Stimulated activated CD4-positive, alpha-beta T cell treated with anti-CD3 and anti-CD28 coated beads, Interleukin-4, amount 100 ng/mL, for 24 hours (primary cell): Measurements from ENCODE around the gene PLVAP.
"Not testable (repeated sequence)": the region's sequence is repeated elsewhere in the genome, so short reads cannot be mapped to it uniquely, and the experiment has no call there.

ENCODE experiments used
- DNase-seq: peaks from one replicate; pipeline ENCODE4 v3.0.0-alpha.2; 2020

The PLVAP gene

DNA sequence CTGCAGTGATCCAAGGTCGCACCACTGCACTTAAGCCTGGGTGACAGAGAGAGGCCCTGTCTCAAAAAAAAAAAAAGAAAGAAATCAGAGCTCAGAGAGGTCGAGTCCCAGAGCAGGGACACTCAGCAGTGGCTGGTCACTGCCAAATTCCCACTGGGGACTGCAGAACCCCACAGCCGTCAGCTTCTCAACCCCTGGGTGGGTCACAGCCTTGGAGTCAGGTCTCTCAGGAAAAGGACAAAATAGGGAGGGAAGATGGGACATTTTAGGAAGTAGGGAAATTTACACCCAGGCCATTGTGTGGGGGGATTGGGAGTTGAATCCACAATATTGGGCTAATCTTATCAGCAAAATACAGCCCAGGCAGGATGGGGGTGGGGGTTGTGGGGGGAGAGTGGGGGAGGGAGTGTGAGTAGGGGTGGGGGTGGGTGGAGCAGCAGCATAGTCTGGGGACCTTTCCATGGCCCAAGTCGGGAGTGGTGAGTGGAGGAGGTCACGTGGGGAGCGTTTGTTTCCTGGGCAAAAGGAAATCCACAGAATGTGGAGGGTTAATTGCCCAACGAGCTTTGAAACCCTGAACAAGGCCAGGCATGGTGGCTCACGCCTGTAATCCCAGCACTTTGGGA lies 21.9 kb upstream of the PLVAP start:
- no peak for DNase-seq

DNA sequence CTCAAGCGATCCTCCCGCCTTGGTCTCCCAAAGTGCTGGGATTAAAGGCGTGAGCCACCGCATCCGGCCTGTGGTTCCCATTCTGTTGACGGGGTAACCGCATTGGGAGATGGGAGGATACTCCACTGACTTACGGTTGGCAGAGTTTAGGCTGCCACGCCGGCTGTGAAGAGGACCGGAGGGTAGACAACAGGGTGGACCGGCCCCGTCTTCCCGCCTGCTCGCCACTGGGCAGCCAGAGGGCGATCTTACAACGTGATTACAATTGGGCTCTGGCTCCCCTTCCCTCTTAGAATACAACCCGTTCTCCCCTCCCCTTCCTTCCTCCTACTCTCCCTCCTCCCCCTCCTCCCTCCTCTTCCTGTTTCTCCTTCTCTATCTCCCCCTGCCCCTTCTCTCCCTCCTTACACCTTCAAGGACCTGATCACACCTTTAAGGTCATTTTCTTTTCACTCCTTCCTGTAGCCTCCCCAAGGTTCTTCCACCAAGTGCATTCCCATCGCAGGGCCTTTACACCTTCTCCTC lies 17.8 kb upstream of the PLVAP start:
- DNase-seq: peak; percentile 82

DNA sequence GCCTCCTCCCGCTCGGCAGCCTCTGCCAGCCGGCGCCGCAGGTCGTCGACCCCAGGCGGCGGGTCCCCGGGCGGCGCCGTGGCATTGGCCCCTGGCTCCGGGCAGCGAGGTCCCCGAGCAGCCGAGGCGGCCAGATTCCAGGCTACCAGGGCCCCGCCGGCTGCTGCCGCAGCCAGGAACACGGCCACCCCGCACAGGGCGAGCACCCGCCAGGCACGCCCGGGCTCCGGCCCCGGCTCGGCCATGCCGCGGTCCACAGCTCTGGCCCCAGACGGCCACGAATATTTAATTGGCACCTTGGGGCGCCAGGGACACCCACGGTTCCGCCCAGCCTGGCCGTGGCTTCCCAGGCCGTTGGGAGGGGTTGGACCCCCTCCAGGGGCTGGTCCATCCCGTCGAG lies 16.8 kb upstream of the PLVAP start, which contains the start of gene CCDC194:
Gene CCDC194, minus strand, starts transcription at position 283 of the 400 bp plus-strand sequence. Its CDS starts 38 bp downstream, at position 245.
- DNase-seq: no peak

DNA sequence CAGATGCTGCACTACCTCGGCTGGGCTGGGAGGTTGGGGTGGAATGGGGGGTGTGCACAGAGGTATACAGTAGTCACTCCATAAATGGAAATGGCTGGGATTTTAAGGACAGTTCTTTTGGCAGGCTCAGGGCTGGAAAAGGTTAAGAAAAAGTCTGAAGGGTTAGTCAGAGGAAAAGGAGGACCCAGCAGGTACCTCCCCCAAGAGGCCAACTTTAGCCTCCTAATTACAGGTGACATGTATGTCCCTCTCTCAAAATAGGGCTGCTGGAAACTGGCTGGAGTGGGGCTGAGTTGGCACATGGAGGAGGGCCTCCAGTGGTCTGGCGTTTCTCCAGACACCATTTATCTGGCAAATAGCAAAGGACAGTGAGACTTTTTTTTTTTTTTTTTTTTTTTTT lies 15.9 kb upstream of the PLVAP start:
- no peak for DNase-seq

DNA sequence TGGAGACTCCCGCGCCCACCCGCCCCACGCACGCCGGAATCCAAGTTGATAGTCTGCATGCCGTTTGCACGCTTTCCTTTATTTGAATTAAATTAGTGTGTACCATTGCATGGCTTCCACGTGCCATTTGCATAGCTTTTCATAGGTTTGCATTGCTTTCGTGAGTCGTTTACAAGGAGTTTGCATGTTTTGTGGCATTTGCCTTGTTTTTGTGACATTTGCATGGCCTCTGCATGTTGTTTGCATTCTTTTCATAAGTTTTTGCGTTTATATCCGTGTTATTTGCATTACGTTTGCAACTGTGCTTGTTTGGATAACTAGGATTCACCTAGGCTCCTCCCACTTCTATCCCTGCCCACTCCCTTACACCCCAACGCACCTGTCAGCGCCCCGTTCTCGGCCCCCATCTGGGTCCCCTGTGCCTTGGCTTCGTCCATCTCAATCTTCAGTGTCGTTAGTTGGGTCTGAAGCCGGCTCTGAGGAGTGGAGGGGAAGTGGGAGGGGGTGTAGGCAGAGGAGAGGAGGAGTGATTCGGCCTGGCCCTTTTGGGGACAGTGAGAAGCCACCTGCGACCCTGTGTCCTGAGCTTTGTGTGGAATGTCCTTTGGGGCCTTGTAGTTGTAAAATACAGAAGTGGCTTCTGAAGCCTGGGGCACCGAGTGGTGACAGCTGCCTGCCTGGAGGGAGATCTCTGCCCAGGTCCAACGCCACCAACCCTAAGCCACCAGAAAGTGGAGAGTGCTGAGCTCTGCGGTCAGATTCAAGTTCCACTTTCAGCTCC lies 14.4 kb upstream of the PLVAP start:
- no peak for DNase-seq

DNA sequence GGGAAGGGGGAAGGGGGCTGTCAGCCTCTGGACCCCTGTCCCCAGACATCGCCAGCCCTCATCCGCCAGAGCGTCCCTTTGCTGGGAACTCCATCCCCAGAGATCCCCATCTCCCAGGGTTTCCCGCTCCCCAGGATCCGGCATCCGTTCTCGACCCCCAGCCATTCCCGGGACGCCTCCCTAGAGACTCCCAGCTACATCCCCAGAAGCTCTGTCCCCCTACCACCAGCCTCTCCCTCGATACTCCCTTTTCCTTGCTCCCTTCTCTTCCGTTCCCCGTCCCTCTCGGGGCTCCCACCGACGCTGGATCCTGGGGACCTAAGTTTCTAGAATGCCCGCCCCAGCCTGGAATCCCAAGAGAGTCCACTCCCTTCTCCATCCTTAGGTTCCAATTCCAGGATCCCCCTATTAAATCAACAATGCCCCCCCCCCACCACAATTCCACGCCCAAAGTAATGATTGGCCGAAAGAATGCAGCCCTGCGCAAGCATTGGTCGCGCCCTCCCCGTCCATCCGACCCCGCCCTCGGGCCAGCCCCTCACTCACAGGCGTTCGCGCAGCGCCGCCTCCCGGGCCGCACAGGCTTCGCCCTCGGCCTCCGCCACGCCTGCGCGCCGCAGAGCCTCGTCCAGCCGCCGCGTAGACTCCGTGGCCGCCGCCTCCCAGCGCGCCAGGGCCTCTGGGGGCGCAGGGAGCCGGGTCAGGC lies 13.7 kb upstream of the PLVAP start:
- peak; percentile 93 for DNase-seq

DNA sequence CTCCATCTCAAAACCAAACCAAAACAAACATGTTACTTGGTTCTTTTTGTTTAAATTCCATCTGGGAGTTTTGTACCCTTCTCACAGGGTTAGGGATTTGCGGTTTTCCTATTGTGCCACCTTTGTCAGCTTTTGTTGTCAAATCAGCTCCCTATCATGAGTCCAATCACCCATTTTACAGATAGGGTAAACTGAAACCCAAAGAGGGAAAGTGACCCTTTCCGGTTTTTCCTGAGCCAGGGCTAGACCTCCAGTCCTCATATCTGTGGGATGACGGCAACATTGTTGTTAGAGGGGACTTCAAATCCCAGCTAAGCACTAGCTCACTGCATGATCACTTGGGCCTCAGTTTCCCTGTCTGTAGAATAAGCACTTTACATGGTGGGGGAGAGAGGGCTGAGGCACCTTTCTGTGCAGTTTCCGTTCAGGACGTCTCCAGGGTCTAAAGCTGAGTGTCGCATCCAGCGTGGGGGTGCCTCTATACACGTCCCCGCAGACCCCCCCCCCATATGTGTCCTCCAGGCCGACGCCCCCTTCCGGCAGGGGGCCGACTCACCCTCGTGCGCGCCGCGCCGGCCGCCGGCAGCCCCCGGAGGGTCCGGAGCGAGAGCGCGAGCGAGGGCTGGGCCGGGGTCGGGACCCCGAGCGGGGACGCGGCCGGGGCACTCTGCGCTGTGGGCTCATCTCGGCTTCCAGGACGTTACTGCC lies 13.0 kb upstream of the PLVAP start:
- DNase-seq: no peak

DNA sequence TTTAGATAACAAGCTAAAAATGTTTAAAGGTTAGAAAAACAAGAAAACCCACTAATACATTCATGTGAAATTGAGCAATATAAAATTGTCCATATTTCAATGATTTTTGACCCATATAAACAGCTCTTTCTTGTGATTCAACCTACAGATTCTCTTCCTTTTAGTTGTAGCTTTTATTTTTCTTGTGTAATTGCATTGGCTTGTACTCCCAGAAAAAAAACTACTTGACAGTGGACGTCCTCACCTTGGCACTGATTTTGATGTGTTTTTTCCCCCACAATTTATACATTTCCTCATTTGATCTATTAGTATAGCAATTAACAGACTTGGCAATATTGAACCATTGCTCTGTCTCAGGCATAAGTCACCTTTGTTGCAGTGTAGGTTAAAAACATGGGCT lies 12.1 kb upstream of the PLVAP start:
- DNase-seq: no peak

DNA sequence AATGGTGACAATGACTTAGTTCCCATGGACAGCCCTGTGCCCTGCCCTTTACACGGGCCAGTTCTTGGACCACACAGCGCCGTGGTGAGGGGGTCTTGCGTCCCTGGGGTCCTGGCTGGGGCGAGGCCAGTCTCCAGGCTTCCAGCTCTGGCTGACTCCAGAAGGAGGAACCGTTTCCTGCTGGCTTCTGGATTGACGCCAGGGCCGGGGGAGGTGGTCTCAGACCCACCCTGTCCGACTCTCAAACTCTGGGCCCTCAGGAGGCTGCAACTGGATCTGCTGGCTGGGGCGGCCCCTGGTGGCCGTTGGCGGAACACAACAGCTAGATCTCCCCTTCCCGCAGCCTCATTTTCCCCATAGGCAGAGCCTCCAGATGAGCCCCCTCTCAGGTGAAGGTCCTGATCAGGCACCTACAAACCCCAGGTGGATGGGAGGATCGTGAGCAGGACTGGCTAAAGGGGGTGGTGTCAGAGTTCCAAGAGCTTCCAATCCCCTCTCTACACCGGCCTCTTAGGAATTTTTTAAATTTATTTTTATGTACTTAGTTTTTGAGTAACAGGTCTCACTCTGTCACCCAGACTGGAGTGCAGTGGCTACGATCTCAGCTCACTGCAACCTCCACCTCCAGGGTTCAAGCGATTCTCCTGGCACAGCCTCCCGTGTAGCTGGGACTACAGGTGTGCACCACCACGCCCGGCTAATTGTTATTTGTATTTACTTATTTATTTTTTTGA lies 8.9 kb upstream of the PLVAP start:
- DNase-seq: peak; percentile 68

DNA sequence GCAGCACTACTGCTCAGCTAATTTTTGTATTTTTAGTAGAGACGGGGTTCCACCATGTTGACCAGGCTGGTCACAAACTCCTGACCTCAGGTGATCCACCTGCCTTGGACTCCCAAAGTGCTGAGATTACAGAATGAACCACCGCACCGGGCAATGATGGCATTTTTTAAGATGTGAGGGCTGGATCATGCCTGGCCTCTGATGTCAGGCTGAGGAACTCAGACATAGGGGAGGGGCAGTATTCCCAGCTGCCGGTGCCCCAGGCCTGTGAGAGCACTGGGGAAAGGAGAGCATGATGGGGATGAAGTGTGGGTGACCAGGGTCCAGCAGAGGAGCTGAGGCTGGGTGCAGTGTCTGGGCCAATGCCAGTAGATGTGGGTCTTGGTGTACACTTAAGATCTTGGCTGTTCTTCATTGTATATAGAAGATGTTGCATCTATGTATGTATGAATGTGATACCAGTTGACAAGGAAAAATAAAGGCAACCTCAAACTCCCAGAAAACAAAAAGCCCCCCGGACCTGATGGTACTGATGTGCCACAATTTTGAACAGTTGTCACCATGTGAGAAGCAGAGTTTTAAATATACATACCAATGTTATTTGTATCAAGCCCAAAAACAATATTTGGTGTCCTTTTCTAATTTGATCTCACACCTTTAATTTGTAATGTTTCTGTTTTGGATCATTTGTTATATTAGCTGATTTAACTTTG lies 3.4 kb upstream of the PLVAP start:
- DNase-seq: no peak

DNA sequence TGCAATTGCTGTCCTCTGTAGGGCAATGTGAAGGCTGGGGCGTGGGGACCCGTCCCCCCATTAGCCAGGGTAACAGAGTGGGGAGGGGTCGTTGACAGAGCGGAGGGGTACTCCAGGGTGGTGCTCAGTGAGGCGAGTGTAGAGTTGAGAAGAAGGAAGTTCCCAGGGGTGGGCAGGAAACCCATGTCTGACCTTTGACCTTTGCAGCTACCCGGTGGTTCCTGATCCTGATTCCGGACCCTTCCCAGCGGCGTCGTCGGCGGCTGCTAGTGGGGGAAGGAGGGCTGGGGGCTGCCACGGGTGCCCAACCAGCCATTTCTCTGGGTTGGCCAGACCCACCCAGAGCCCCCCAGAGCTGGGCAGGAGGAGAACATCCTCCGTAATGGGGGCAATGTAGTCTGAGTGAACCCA lies 2.1 kb upstream of the PLVAP start:
- DNase-seq: no peak

DNA sequence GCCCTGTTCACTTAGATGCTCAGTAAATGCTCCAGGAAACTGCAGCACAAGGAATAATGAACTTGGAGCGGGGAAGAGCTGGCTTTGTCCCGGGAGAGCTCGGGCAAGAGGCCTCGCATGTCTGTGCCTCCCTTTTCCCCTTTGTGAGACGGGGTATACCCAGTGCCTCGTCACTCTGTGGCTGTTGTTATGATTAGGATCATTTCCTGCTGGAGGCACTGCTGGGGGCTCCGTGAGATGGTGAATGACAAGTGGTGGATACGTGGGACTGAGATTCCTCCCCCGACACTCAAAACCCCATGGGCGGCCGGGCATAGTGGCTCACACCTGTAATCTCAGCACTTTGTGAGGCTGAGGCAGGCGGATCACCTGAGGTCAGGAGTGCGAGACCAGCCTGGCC lies 1.1 kb upstream of the PLVAP start:
- no peak for DNase-seq

DNA sequence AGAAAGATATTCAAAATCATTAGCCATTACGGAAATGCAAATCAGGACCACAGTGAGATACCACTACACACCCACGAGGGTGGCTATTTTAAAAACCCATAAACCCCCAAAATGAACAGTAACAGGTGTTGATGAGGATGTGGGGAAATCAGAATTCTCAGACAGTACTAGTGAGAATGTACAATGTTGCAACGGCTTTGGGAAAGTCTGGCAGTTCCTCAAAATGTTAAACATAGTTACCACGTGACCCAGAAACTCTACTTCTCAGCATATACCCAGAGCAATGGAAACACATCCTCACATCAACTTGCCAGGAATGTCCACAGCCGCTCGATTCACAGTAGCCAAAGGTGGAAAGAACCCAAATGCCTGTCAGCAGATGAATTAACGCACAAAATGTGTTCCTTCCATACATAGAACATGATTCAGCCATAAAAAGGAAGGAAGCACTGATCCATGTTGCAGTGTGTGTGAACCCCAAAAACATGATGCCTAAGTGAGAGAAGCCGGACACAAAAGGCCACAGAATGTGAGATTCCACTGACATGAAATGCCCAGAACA lies 7.0 kb downstream of the PLVAP start:
- no peak for DNase-seq

DNA sequence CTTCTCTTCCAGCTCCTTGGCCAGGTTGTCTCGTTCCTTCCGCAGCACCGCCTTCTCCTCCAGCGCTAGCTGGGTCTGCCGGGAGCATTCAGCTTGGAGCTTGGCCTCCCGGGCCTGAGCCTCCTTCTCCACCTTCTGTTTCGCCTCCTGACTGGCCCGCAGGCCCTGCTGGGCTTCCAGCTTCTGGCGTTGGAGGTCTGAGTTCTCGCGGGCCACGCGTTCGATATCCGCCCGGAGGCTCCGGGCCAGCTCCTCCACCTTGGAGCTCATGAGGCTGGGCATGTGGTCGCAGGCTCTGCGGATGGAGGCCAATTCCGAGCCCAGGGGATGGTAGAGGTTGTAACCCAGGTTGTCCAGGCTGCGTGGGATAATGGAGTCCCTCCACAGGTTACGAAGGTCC lies 11.8 kb downstream of the PLVAP start:
- no peak for DNase-seq

DNA sequence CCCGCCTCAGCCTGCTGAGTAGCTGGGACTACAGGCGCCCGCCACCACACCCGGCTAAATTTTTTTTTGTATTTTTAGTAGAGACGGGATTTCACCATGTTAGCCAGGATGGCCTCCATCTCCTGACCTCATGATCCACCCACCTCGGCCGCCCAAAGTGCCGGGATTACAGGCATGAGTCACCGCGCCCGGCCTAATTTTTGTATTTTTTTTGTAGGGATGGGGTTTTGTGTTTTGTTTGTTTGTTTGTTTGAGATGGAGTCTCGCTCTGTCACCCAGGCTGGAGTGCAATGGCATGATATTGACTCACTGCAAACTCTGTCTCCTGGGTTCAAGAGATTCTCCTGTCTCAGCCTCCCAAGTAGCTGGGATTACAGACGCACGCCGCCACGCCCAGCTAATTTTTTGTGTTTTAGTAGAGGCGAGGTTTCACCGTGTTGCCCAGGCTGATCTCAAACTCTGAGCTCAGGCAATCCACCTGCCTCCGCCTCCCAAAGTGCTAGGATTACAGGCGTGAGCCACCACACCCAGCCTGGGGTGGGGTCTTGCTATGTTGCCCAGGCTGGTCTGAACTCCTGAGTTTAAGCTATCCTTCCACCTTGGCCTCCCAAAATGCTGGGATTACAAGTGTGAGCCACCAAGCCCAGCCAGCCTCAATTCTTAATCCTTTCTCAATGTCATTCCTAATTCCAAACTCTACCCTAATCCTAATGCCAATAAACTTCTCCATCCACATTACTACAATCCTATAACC lies 13.1 kb downstream of the PLVAP start:
- DNase-seq: not testable (repeated sequence)

DNA sequence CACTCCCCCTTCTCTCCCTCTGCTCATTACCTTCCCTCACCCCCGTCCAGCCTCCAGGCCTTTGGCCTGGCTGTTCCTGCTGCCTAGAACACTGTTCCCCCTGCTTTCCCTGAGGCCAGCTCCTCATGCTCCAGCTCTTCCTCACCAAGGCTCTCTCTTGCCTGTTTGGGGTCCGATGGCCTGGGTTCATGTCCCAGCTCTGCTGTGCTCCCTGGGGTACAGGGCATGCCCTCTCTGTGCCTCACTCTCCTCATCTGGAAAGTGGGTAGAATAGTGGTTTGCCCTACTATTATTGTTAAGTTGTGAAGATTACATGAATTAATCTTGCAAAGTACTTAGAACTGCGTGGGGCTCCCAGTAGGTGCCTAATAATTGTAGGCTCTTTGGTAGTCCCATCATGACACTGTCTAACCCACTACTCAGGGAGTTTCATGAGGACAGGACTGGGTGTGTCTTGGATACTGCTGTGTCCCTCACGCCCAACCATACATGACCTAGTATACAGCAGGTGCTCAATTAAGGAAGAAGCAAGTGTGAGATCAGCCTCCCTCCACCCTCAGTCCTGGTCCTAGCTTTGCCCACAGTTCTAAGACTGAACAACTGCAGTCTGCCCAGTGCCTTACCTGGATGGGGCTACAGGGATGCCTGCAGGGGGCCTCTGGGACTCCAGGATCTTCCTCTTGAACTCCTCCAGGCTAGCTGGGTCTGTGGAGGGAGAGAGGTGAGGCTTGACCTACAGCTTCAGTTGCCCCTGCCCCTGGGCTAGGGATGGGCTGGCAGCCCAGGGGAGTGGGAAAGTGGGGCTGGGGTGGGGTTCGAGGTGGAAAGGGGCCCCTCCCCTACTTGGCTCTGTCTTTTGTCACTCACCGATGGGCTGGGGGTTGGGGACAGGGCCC lies 17.0 kb downstream of the PLVAP start:
- DNase-seq: no peak

DNA sequence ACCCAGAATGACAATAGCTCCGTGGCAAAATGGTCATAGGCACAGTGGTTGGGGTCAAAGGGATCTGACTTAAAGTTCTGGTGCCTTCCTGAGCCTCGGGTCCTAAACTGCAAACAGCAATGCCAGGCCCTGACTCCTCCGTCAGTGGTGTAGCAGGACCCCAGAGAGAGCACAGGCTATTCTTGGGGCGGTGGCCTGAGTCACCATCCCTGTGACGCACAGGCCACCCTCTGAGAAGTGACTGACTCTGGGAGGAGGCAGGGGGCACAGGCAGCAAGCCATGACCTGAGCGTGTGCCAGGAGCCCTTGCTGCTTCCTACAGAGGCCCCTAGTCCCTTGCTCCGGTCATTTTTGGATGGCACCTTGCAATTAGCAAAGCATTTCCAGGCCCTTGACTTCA lies 18.7 kb downstream of the PLVAP start:
- DNase-seq: no peak

DNA sequence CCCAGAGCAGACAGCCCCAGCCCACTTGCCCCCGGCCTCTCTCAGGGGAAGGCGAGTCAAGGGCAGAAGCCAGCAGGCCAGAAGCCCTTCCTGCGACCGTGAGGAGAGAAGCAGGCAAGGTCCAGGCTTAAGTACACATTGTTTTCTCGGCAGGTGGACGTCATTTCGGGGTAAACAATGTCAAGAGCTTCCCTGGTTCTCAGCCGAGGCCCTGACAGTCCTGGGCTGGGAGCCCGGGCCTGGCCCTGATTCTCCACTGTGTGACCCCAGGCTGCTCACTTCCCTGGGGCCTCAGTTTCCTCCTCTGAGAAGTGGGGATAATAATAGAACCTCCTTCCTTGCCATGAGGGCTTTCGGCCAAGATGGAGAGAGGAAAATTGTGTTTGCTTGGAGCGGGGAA lies 19.4 kb downstream of the PLVAP start:
- DNase-seq: no peak

DNA sequence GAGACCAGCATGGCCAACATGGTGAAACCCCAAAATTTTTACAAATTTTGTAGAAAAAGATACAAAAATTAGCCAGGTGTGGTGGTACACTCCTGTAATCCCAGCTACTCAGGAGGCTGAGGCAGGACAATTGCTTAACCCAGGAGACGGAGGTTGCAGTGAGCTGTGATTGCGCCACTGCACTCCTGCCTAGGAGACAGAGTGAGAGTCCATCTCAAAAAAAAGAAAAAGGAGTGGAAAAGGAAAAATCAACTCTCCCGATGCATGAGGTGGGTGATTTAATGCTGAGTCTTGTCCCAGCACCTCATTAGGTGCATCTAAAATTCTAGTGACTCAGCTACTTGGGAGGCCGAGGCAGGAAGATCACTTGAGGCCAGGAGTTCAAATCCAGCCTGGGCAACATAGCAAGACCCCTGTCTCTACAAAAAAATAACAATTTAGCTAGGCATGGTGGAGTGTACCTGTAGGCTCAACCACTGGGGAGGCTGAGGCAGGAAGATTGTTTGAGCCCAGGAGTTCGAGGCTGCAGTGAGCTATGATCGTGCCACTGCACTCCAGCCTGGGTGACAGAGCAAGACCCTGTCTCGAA lies 20.0 kb downstream of the PLVAP start:
- no peak for DNase-seq
